ENCODE results near the gene BOC. TPM values are rescaled to one million over a fixed set of nuclear protein-coding genes. Genes with fewer than 3 reads are reported as not detected.

Gene BOC
- total RNA-seq, 2 experiments from 2014 or later, result not detected

DNA sequence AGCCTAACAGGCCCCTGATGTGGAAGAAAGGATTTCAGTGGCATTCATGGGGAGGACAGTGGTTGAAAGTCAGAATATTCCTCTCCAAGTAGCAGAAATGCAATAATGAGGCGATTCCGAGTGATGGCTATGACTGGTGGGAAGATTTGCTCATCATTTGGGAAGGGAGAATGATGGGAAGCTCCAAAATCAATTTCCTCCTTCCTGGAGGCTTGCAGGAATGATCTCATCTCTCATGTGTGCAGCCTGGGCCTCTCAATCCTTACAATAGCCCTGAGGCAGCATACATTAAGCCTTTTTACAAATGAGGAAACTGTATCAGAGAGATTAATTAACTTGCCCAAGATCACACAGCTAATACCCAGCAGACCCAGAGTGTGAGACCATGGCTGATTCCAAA, 58.7 kb downstream of the BOC start:
- CTCF ChIA-PET, result no interaction called here
- H3K4me3 Mint-ChIP-seq, result no peak overlapping the region
- H3K9me3 ChIP-seq (ENCODE audit: control insufficient read depth in 1 of 2, insufficient read depth in 1 of 2, low read length in 2 of 2), result no peaks in the 10 kb centered on the region

DNA sequence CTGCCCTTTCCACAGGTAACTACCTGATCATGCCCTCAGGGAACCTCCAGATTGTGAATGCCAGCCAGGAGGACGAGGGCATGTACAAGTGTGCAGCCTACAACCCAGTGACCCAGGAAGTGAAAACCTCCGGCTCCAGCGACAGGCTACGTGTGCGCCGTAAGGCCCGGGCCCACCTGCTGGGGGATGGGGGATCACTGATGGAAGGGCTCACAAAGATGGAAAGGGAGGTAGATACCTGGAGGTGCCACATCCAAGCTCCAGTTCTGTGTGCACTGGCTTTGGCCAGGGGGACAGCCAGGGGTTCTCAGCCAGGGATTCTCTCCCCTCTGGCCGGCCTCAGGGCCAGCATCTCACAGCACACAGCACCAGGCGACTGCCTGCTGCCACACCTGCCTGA, 59.4 kb downstream of the BOC start:
- Mint-ChIP-seq H3K4me3 (no peak overlapping the region), H3K36me3 (ENCODE audit: low read depth) (no peaks in the 10 kb centered on the region), H3K27me3 (no peaks in the 10 kb centered on the region), H3K27ac (no peak overlapping the region), H3K9me3 (no peaks in the 10 kb centered on the region), H3K4me1 (ENCODE audit: low read depth) (no peaks in the 10 kb centered on the region)
- intact Hi-C loops (cut with DNase I, micrococcal nuclease), result no loop called here
- Histone ChIP-seq H3K9me3 (ENCODE audit: control insufficient read depth in 1 of 2, insufficient read depth in 1 of 2, low read length in 2 of 2) (no peaks in the 10 kb centered on the region), H3K4me3 (ENCODE audit: low read length) (no peak overlapping the region), H3K27me3 (ENCODE audit: control insufficient read depth in 1 of 2, insufficient read depth in 2 of 2, low read length in 2 of 2) (no peaks in the 10 kb centered on the region), H3K4me1 (ENCODE audit: insufficient read depth, low read length) (peaks cover 4% of the 10 kb centered on the region), H3K36me3 (ENCODE audit: insufficient read depth, low read length) (no peaks in the 10 kb centered on the region), H3K27ac (ENCODE audit: low read depth in 1 of 2, low read length in 2 of 2) (no peak overlapping the region)
- CTCF ChIA-PET, result no interaction called here
- DNase-seq (no peak), ATAC-seq (ENCODE audit: poor library complexity) (no peak)
- POLR2A ChIA-PET, result no interaction called here
- TF ChIP-seq, protein P1, sequence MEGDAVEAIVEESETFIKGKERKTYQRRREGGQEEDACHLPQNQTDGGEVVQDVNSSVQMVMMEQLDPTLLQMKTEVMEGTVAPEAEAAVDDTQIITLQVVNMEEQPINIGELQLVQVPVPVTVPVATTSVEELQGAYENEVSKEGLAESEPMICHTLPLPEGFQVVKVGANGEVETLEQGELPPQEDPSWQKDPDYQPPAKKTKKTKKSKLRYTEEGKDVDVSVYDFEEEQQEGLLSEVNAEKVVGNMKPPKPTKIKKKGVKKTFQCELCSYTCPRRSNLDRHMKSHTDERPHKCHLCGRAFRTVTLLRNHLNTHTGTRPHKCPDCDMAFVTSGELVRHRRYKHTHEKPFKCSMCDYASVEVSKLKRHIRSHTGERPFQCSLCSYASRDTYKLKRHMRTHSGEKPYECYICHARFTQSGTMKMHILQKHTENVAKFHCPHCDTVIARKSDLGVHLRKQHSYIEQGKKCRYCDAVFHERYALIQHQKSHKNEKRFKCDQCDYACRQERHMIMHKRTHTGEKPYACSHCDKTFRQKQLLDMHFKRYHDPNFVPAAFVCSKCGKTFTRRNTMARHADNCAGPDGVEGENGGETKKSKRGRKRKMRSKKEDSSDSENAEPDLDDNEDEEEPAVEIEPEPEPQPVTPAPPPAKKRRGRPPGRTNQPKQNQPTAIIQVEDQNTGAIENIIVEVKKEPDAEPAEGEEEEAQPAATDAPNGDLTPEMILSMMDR (IDR thresholded peaks at IDR 0.05), result no peak

More for the DNA sequence above, 58.7 kb downstream of the BOC start:
- no peak for ATAC-seq (ENCODE audit: poor library complexity)
- H3K27me3 ChIP-seq (ENCODE audit: control insufficient read depth in 1 of 2, insufficient read depth in 2 of 2, low read length in 2 of 2), result no peaks in the 10 kb centered on the region
- H3K36me3 Mint-ChIP-seq (ENCODE audit: low read depth), result no peaks in the 10 kb centered on the region
- H3K4me1 ChIP-seq (ENCODE audit: insufficient read depth, low read length), result peaks cover 4% of the 10 kb centered on the region
- no peak overlapping the region for H3K27ac ChIP-seq (ENCODE audit: low read depth in 1 of 2, low read length in 2 of 2)
- H3K4me3 ChIP-seq (ENCODE audit: low read length), result no peak overlapping the region
- intact Hi-C loops (cut with DNase I, micrococcal nuclease), result no loop called here
- POLR2A ChIA-PET, result no interaction called here
- TF ChIP-seq, protein P1 (IDR thresholded peaks at IDR 0.05), result no peak
- no peaks in the 10 kb centered on the region for H3K9me3 Mint-ChIP-seq
- no peaks in the 10 kb centered on the region for H3K4me1 Mint-ChIP-seq (ENCODE audit: low read depth)
- H3K27ac Mint-ChIP-seq, result no peak overlapping the region
- H3K36me3 ChIP-seq (ENCODE audit: insufficient read depth, low read length), result no peaks in the 10 kb centered on the region
- H3K27me3 Mint-ChIP-seq, result no peaks in the 10 kb centered on the region
- DNase-seq, result no peak

DNA sequence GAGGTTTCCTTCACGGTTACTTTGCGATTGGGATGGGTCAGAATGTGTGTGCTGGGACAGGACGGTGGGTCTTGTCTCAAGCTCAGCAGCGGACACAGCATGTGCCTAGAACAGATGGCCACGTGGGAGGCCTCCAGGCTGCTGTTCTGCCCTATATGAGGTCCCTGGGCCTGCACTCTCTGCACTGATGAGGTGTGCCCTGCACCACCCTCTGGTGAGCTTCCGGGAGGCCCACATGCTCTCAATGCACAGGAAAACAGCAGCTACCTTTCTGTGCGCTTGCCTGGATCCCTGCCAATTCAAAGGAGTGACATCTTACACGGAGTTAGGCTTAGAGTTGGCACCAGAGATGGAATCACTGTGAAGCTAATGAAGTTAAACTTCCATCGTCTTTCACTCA, 59.8 kb downstream of the BOC start:
- DNase-seq, result peak in 3 of 14 experiments; percentile 20 to 58 (median 39)
- Histone ChIP-seq H3K27ac (ENCODE audit: low read depth in 1 of 2, low read length in 2 of 2) (no peak overlapping the region), H3K27me3 (ENCODE audit: control insufficient read depth in 1 of 2, insufficient read depth in 2 of 2, low read length in 2 of 2) (no peaks in the 10 kb centered on the region), H3K9me3 (ENCODE audit: control insufficient read depth in 1 of 2, insufficient read depth in 1 of 2, low read length in 2 of 2) (no peaks in the 10 kb centered on the region), H3K4me1 (ENCODE audit: insufficient read depth, low read length) (peaks cover 4% of the 10 kb centered on the region), H3K4me3 (ENCODE audit: low read length) (no peak overlapping the region), H3K36me3 (ENCODE audit: insufficient read depth, low read length) (no peaks in the 10 kb centered on the region)
- H3K36me3 Mint-ChIP-seq (ENCODE audit: low read depth), result no peaks in the 10 kb centered on the region
- H3K27me3 Mint-ChIP-seq, result no peaks in the 10 kb centered on the region
- no peak overlapping the region for H3K27ac Mint-ChIP-seq
- TF ChIP-seq, protein P1 (IDR thresholded peaks at IDR 0.05), result no peak
- H3K4me3 Mint-ChIP-seq, result no peak overlapping the region
- peak; percentile 32 for ATAC-seq (ENCODE audit: poor library complexity)
- POLR2A ChIA-PET, result no interaction called here
- intact Hi-C loops (cut with DNase I, micrococcal nuclease), result no loop called here
- CTCF ChIA-PET, result no interaction called here
- H3K4me1 Mint-ChIP-seq (ENCODE audit: low read depth), result peaks cover 3% of the 10 kb centered on the region
- H3K9me3 Mint-ChIP-seq, result no peaks in the 10 kb centered on the region

All from CD4-positive, alpha-beta T cell (primary cell).